Smooth muscle cell (in vitro differentiated cells): ENCODE data around the gene ADCY4. TPM values are rescaled to one million over a fixed set of nuclear protein-coding genes. Genes with fewer than 3 reads are reported as not detected.

Experiments used
- DNase-seq: peaks from one replicate; lab custom pipeline; 2025; ENCODE audit not compliant: unreplicated experiment; lab: John Stamatoyannopoulos, UW
- H2AFZ ChIP-seq: fragments of 200-600 bp; sonication (generic); 2 replicates; pipeline ENCODE4 v1.6.0; 2016; ENCODE audit warnings: antibody characterized with exemption, low read depth, mild to moderate bottlenecking
- H3F3A ChIP-seq: fragments of 200-600 bp; sonication (generic); 2 replicates; pipeline ENCODE4 v1.6.0; 2017; ENCODE audit warnings: antibody characterized with exemption, low read depth
- H3K27ac ChIP-seq: fragments of 200-600 bp; sonication (generic); 2 replicates; pipeline ENCODE4 v1.5.1; 2016; ENCODE audit warnings: low read depth, mild to moderate bottlenecking
- H3K27me3 ChIP-seq: fragments of 200-600 bp; sonication (generic); 2 replicates; pipeline ENCODE4 v1.6.1; 2016; ENCODE audit warnings: low read depth, mild to moderate bottlenecking
- H3K36me3 ChIP-seq: fragments of 200-600 bp; sonication (generic); 2 replicates; pipeline ENCODE4 v1.5.1; 2016; ENCODE audit warnings: low read depth
- H3K4me1 ChIP-seq: fragments of 200-600 bp; sonication (generic); 2 replicates; pipeline ENCODE4 v1.5.1; 2016; ENCODE audit warnings: low read depth
- H3K4me2 ChIP-seq: fragments of 200-600 bp; sonication (generic); 2 replicates; pipeline ENCODE4 v1.6.0; 2016; ENCODE audit warnings: mild to moderate bottlenecking
- H3K4me3 ChIP-seq: fragments of 200-600 bp; sonication (generic); 2 replicates; pipeline ENCODE4 v1.5.1; 2016; ENCODE audit warnings: mild to moderate bottlenecking
- H3K79me2 ChIP-seq: fragments of 200-600 bp; sonication (generic); 2 replicates; pipeline ENCODE4 v1.6.0; 2016; ENCODE audit warnings: low read depth, mild to moderate bottlenecking
- H3K9ac ChIP-seq: fragments of 200-600 bp; sonication (generic); 2 replicates; pipeline ENCODE4 v1.6.0; 2016; ENCODE audit warnings: low read depth
- H3K9me3 ChIP-seq: fragments of 200-600 bp; sonication (generic); replicated peaks from 2 replicates; pipeline ENCODE4 v1.5.1; 2016; ENCODE audit warnings: low read depth
- H4K20me1 ChIP-seq: fragments of 200-600 bp; sonication (generic); 2 replicates; pipeline ENCODE4 v1.6.0; 2016; ENCODE audit warnings: low read depth
- WGBS: methylation state at CpG from one replicate; pipeline ENCODE4 v1.1.7; 2016; ENCODE audit warnings: low lambda C conversion rate; 5-methylcytosine and 5-hydroxymethylcytosine counted together
- polyA plus RNA-seq: library from polyadenylated mRNA; unstranded; fragments of >200 nt; fragmentation: Nextera tagmentation; extraction: Ambion mirVana; gene quantifications from 2 replicates; pipeline ENCODE4 v1.2.1, GENCODE V29; 2016
- total RNA-seq: library from RNA; depleted of rRNA; stranded (reverse); fragments of >200 nt; gene quantifications from 2 replicates; pipeline ENCODE4 v1.2.3, GENCODE V29; 2014
- TF ChIP-seq, protein P1 (sequence below): fragments of 200-600 bp; sonication (generic); IDR thresholded peaks from 2 replicates; pipeline ENCODE4 v1.5.1; 2017; ENCODE audit warnings: borderline replicate concordance, mild to moderate bottlenecking, antibody characterized with exemption; ENCODE audit not compliant: insufficient read depth, poor library complexity, severe bottlenecking

Gene ADCY4
- total and polyA plus RNA-seq, 2 experiments from 2014 or later, result 0.13 TPM; not detected in 1

- Histone ChIP-seq H3K27me3 (no peaks in the 10 kb centered on the region), H3K4me1 (no peaks in the 10 kb centered on the region), H3K4me2 (no peak overlapping the region), H3K27ac (no peak overlapping the region), H2AFZ (no peak overlapping the region), H3K9ac (no peak overlapping the region), H3F3A (no peaks in the 10 kb centered on the region), H3K4me3 (no peak overlapping the region), H4K20me1 (no peaks in the 10 kb centered on the region), H3K36me3 (no peaks in the 10 kb centered on the region), H3K79me2 (no peaks in the 10 kb centered on the region), H3K9me3 (no peaks in the 10 kb centered on the region)
- TF ChIP-seq, protein P1, sequence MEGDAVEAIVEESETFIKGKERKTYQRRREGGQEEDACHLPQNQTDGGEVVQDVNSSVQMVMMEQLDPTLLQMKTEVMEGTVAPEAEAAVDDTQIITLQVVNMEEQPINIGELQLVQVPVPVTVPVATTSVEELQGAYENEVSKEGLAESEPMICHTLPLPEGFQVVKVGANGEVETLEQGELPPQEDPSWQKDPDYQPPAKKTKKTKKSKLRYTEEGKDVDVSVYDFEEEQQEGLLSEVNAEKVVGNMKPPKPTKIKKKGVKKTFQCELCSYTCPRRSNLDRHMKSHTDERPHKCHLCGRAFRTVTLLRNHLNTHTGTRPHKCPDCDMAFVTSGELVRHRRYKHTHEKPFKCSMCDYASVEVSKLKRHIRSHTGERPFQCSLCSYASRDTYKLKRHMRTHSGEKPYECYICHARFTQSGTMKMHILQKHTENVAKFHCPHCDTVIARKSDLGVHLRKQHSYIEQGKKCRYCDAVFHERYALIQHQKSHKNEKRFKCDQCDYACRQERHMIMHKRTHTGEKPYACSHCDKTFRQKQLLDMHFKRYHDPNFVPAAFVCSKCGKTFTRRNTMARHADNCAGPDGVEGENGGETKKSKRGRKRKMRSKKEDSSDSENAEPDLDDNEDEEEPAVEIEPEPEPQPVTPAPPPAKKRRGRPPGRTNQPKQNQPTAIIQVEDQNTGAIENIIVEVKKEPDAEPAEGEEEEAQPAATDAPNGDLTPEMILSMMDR, result no peak
- no peak for DNase-seq
- 88% methylated on average over 69 of the region's 70 CpGs for WGBS
These were observed 18.9 kb downstream of the ADCY4 start for GRCh38 chr14:24315807-24316596.

- TF ChIP-seq, protein P1, result no peak
- no peak overlapping the region for H2AFZ ChIP-seq
- no peak for DNase-seq
- H3K4me1 ChIP-seq, result no peaks in the 10 kb centered on the region
- no peak overlapping the region for H3K9ac ChIP-seq
- no peaks in the 10 kb centered on the region for H3K27me3 ChIP-seq
- no peaks in the 10 kb centered on the region for H3F3A ChIP-seq
- no peak overlapping the region for H3K27ac ChIP-seq
- no peak overlapping the region for H3K4me2 ChIP-seq
- no peaks in the 10 kb centered on the region for H3K9me3 ChIP-seq
- no peaks in the 10 kb centered on the region for H4K20me1 ChIP-seq
- 96% methylated on average over 10 of the region's 10 CpGs for WGBS
- H3K4me3 ChIP-seq, result no peak overlapping the region
- no peaks in the 10 kb centered on the region for H3K79me2 ChIP-seq
- no peaks in the 10 kb centered on the region for H3K36me3 ChIP-seq
These were observed 19.5 kb downstream of the ADCY4 start for GRCh38 chr14:24315243-24315806.

- Histone ChIP-seq H4K20me1 (no peaks in the 10 kb centered on the region), H3K27me3 (no peaks in the 10 kb centered on the region), H3K4me1 (no peaks in the 10 kb centered on the region), H2AFZ (no peak overlapping the region), H3F3A (no peaks in the 10 kb centered on the region), H3K4me2 (no peak overlapping the region), H3K27ac (no peak overlapping the region), H3K36me3 (no peaks in the 10 kb centered on the region), H3K9me3 (no peaks in the 10 kb centered on the region), H3K79me2 (no peaks in the 10 kb centered on the region), H3K9ac (no peak overlapping the region), H3K4me3 (no peak overlapping the region)
- DNase-seq, result no peak
- TF ChIP-seq, protein P1, result no peak
- WGBS, result 96% methylated on average over 5 of the region's 5 CpGs
These were observed 20.3 kb downstream of the ADCY4 start for GRCh38 chr14:24314377-24315193.
